ENCODE measurements around the gene KCNK17. TPM values are rescaled to one million over a fixed set of nuclear protein-coding genes. Genes with fewer than 3 reads are reported as not detected.

The KCNK17 gene
- total RNA-seq, 4 donors from 2014 or later: not detected

DNA sequence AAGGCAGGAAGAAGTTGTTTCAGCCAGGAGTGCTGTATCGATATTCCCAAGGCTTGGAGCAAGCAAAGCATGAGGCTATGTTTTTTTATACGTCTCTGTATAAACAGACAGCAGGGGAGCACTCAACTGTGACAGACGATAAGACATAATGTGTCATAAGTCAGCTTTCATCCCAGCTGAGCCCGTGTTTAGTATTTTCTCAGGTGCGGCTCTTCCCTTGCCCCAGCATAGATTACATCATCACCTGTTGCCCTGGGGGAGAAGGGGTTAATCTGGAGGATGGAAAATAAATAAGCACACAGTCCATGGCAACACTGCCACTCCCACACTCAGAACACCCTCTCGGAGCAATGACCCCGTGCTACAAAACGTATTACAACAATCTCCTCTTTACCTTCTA lies 62.8 kb downstream of the KCNK17 start:
- TF ChIP-seq, protein P1, sequence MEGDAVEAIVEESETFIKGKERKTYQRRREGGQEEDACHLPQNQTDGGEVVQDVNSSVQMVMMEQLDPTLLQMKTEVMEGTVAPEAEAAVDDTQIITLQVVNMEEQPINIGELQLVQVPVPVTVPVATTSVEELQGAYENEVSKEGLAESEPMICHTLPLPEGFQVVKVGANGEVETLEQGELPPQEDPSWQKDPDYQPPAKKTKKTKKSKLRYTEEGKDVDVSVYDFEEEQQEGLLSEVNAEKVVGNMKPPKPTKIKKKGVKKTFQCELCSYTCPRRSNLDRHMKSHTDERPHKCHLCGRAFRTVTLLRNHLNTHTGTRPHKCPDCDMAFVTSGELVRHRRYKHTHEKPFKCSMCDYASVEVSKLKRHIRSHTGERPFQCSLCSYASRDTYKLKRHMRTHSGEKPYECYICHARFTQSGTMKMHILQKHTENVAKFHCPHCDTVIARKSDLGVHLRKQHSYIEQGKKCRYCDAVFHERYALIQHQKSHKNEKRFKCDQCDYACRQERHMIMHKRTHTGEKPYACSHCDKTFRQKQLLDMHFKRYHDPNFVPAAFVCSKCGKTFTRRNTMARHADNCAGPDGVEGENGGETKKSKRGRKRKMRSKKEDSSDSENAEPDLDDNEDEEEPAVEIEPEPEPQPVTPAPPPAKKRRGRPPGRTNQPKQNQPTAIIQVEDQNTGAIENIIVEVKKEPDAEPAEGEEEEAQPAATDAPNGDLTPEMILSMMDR (IDR thresholded peaks at IDR 0.05; ENCODE audit: low read depth): no peak

DNA sequence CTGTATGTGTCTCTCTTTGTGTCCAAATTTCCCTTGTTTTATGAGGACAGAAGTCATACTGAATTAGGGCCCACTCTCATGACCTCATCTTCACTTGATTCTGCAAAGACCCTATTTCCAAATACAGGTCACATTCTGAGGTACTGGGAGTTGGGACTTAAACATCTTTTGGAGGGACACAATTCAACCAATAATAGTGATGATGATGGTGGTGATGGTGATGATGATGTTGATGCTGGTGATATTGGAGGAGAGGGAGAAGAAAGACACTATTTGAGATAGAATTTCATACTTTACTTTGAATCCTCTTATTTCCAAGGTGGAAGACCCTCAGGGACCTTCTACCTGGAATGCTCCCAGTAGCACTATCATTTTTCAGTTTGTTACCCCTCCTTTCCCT lies 63.7 kb downstream of the KCNK17 start:
- TF ChIP-seq, protein P1 (IDR thresholded peaks at IDR 0.05; ENCODE audit: low read depth): no peak

DNA sequence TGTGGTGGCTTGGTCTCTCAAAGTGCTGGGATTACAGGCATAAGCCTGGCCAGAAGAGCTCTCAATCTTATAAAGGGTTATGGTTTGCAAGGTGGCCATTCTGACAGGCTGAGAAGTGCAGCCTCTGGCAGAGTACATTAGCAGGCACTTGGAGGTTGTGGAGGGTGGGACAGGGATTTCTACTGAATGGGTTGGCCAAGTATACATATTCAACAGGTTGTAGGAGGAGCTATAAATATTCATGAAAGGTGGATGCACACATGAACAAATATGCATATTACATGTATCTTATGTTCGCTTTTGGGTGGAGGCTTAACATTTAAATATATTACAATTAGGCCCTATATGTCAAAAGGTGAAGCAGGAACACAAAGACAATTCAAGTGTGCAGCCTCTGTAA lies 64.9 kb downstream of the KCNK17 start:
- TF ChIP-seq, protein P1 (IDR thresholded peaks at IDR 0.05; ENCODE audit: low read depth): no peak

Other genes starting within 250 kb of the KCNK17 start
- gene SAYSD1, start 199.2 kb downstream of the KCNK17 start, total RNA-seq: 10 to 100 TPM; 17.7 to 24.5 (median 20.1) TPM
- 1 to 10 TPM; 1.0 to 3.0 (median 1.1) TPM for gene KCNK5, start 84.9 kb downstream of the KCNK17 start, total RNA-seq
- gene KCNK16, start 8.3 kb upstream of the KCNK17 start, total RNA-seq: not detected

Measured in subcutaneous adipose tissue (tissue), 4 donors.